Measurements from ENCODE around the gene DLGAP3.
"Not testable (repeated sequence)": the region's sequence is repeated elsewhere in the genome, so short reads cannot be mapped to it uniquely, and the experiment has no call there.

The DLGAP3 gene

DNA sequence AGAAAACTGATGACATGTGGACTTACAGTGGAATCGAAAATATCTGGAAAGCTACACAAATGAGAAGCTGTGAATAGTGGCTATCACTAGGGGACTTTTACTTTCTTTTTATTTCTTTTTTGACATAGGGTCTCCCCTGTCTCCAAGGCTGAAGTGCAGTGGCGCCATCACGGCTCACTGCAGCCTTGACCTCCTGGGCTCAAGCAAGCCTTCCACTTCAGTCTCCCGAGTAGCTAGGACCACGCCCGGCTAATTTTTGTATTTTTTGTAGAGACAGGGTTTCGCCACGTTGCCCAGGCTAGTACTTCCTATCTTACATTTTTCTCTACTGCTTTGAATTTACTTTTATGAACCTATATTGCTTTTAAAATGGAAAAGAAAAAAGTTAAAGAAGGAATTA lies 45.2 kb upstream of the DLGAP3 start:
- H3K4me3 ChIP-seq (ENCODE audit: low read depth, low read length) = no peak overlapping the region
- TF ChIP-seq, protein P1, sequence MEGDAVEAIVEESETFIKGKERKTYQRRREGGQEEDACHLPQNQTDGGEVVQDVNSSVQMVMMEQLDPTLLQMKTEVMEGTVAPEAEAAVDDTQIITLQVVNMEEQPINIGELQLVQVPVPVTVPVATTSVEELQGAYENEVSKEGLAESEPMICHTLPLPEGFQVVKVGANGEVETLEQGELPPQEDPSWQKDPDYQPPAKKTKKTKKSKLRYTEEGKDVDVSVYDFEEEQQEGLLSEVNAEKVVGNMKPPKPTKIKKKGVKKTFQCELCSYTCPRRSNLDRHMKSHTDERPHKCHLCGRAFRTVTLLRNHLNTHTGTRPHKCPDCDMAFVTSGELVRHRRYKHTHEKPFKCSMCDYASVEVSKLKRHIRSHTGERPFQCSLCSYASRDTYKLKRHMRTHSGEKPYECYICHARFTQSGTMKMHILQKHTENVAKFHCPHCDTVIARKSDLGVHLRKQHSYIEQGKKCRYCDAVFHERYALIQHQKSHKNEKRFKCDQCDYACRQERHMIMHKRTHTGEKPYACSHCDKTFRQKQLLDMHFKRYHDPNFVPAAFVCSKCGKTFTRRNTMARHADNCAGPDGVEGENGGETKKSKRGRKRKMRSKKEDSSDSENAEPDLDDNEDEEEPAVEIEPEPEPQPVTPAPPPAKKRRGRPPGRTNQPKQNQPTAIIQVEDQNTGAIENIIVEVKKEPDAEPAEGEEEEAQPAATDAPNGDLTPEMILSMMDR (IDR thresholded peaks at IDR 0.05; ENCODE audit: insufficient read depth, low read depth, low read length, missing control alignments) = no peak
- DNase-seq (ENCODE audit: low read depth) = no peak

DNA sequence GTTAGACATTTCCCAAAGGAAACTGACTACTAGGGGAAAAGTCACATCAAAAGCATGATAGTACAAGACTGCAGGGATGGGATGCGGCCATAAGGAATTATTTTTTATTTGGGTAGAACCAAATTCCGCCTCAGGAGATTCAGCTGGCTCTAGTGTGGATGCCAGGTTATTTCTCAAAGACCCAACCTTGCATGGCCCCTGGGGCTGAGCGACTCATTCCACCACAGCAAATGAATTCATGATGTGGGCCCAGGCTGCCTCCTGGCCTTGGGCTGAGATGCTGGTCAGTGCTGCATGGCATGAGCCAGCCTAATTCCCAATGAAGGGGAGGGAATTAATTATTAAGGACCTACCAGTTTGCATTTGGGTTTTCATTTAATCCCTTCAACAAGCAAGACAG lies 43.9 kb upstream of the DLGAP3 start:
- DNase-seq (ENCODE audit: low read depth) = no peak
- TF ChIP-seq, protein P1 (IDR thresholded peaks at IDR 0.05; ENCODE audit: insufficient read depth, low read depth, low read length, missing control alignments) = no peak

DNA sequence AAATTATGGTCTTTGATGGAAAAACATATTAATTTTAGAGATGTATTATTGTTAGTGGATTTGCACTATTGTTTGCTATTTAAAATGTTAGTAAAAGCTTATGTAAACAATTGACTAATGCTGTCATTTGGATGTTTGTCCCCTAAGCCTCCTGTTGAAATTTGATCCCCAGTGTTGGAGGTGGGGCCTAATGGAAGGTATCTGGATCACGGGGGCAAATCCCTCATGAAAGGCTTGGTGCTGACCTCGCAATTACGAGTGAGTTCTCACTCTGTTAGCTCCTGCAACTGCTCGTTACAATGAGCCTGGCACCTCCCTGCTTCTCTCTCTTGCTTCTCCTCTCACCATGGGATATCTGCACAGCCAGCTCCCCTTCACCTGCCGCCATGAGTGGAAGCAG lies 41.4 kb upstream of the DLGAP3 start:
- TF ChIP-seq, protein P1 (IDR thresholded peaks at IDR 0.05; ENCODE audit: insufficient read depth, low read depth, low read length, missing control alignments) = no peak
- DNase-seq (ENCODE audit: low read depth) = no peak
- H3K4me3 ChIP-seq (ENCODE audit: low read depth, low read length) = no peak overlapping the region

More for the DNA sequence above, 43.9 kb upstream of the DLGAP3 start:
- no peak overlapping the region for H3K4me3 ChIP-seq (ENCODE audit: low read depth, low read length)

DNA sequence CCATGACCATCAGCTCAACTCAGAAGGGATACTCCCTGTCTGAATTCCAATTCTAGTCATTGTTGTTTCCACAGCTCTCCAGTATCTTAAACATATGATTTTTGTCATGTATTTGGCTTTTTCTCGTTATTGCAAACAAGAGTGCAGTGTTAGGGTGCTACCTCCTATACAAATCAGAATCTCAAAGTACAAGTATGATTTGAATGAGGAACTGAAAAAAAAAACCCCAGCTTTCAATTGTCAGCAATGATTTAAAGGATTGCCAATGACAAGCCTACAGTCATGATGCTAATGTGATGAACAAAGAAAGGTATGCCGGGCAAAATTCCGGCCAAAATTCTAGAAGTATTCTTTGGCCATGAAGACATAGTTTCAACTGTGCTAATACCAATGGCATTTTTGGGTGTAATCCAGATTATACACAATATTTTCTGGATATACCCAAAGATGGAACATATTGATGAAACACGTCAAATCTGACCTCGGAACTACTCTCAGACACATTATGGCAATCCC lies 40.8 kb upstream of the DLGAP3 start:
- TF ChIP-seq, protein P1 (IDR thresholded peaks at IDR 0.05; ENCODE audit: insufficient read depth, low read depth, low read length, missing control alignments) = no peak
- no peak for DNase-seq (ENCODE audit: low read depth)
- no peak overlapping the region for H3K4me3 ChIP-seq (ENCODE audit: low read depth, low read length)

DNA sequence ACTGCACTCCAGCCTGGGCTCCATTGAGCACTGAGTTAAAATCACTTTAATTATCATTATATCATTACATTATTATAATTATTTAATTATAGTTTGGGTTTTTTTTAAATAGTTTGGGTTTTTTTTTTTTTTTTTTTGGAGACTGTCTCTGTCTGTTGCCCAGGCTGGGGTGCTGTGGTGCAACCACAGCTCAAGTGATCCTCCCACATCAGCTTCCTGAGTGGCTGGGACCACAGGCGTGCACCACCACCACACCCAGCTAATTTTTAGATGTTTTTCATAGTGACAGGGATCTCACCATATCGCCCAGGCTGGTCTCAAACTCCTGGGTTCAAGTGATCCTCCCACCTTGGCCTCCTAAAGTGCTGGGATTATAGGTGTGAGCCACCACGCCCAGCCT lies 38.8 kb upstream of the DLGAP3 start:
- not testable (repeated sequence) for H3K4me3 ChIP-seq (ENCODE audit: low read depth, low read length); DNase-seq (ENCODE audit: low read depth)

DNA sequence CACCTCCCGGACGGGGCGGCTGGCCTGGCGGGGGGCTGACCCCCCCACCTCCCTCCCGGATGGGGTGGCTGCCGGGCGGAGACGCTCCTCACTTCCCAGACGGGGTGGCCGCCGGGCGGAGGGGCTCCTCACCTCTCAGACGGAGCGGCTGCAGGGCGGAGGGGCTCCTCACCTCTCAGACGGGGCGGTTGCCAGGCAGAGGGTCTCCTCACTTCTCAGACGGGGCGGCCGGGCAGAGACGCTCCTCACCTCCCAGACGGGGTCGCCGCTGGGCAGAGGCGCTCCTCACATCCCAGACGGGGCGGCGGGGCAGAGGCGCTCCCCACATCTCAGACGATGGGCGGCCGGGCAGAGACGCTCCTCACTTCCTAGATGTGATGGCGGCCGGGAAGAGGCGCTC lies 38.2 kb upstream of the DLGAP3 start:
- H3K4me3 ChIP-seq (ENCODE audit: low read depth, low read length); DNase-seq (ENCODE audit: low read depth): not testable (repeated sequence)

DNA sequence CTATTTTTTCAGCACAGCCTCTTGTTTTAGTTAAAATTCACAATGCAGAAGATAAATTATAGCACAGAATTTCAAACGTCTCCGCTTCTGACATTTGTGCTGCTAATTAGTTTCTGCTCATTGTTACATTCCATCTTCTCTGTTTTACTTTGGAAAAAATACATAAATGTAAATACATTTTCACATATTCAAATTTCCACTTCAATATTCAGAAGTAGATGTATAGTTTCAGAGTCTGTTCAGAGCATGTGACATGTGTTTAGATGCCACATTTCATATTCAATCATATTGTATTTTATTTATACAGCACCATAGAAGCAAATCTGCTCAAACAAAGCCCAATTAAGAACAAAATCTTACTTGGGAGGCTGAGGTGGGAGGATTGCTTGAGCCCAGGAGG lies 36.1 kb upstream of the DLGAP3 start:
- H3K4me3 ChIP-seq (ENCODE audit: low read depth, low read length) = no peak overlapping the region
- no peak for DNase-seq (ENCODE audit: low read depth)

DNA sequence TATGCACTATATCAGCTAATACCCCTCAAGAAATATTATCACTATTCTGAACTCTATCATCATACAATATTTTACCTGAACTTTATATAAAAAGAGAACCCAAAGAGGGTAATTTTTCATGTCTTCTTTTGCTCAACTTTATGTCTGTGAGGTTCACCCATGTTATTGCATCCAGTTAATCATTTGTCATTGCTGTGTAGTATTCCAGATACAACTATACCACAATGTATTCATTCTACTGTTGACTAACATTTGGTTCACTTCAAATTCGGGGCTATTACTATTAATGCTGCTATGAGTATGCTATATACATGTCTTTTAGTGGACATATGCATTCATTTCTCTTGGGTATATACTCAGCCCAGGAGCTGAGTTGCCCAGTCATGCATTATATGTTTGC lies 21.0 kb upstream of the DLGAP3 start:
- no peak overlapping the region for H3K4me3 ChIP-seq (ENCODE audit: low read depth, low read length)
- DNase-seq (ENCODE audit: low read depth) = no peak
- TF ChIP-seq, protein P1 (IDR thresholded peaks at IDR 0.05; ENCODE audit: insufficient read depth, low read depth, low read length, missing control alignments) = no peak

More for the DNA sequence above, 36.1 kb upstream of the DLGAP3 start:
- TF ChIP-seq, protein P1 (IDR thresholded peaks at IDR 0.05; ENCODE audit: insufficient read depth, low read depth, low read length, missing control alignments) = no peak

DNA sequence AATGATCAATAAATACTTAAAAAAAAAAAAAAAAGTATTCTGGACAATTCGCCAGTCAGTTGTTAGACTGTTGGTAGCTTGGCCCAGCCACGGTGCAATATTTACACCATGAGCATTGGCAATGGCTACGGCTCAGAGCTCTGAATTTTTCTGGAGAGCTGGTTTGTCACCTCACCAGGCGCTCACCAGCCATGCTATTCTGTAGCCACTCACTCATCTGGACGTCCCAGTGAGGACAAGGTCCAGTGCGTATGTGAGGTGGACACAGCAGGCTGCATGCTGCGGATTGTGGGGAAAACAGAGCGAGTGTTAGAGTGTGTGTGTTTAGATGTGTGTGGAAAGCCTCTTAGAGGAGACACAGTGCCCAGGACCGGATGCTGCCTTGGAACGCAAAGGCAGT lies 19.3 kb upstream of the DLGAP3 start:
- DNase-seq (ENCODE audit: low read depth); H3K4me3 ChIP-seq (ENCODE audit: low read depth, low read length): not testable (repeated sequence)

DNA sequence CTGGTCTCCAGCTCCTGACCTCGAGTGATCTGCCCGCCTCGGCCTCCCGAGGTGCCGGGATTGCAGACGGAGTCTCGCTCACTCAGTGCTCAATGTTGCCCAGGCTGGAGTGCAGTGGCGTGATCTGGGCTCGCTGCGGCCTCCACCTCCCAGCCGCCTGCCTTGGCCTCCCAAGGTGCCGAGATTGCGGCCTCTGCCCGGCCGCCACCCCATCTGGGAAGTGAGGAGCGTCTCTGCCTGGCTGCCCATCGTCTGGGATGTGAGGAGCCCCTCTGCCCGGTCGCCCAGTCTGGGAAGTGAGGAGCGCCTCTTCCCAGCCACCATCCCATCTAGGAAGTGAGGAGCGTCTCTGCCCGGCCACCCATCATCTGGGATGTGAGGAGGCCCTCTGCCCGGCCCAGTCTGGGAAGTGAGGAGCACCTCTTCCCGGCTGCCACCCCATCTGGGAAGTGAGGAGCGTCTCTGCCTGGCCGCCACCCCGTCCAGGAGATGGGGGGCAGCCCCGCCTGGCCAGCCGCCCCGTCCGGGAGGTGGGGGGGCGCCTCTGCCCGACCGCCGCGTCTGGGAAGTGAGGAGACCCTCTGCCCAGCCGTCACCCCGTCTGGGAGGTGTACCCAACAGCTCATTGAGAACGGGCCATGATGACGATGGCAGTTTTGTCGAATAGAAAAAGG lies 18.3 kb upstream of the DLGAP3 start:
- DNase-seq (ENCODE audit: low read depth); H3K4me3 ChIP-seq (ENCODE audit: low read depth, low read length): not testable (repeated sequence)

Measured in GM12865 (cell line).